Tibial nerve (tissue), 4 donors: ENCODE data around the gene LRRC73.

Source experiments
- EP300 ChIP-seq, 2 donors: sonication (generic); formaldehyde crosslinking; IDR thresholded peaks; one replicate each; pipeline ENCODE4 v1.6.1; 2017; ENCODE audit warnings: antibody characterized with exemption in 2 of 2, mild to moderate bottlenecking in 1 of 2
- TF ChIP-seq, protein P1 (sequence below), 5 experiments: fragments of 200-600 bp in 3 of 5; fragments of 450-650 bp in 2 of 5; sonication (generic) in 3 of 5; IDR thresholded peaks; one replicate each; pipeline ENCODE4 v1.5.1; 2016 to 2019; ENCODE audit warnings: antibody characterized with exemption in 5 of 5, mild to moderate bottlenecking in 3 of 5, moderate library complexity in 2 of 5

GRCh38 chr6:43547222-43547621, 37.1 kb upstream of the LRRC73 start:
- no peak for TF ChIP-seq EP300 (IDR thresholded peaks at IDR 0.05)
- TF ChIP-seq, protein P1, sequence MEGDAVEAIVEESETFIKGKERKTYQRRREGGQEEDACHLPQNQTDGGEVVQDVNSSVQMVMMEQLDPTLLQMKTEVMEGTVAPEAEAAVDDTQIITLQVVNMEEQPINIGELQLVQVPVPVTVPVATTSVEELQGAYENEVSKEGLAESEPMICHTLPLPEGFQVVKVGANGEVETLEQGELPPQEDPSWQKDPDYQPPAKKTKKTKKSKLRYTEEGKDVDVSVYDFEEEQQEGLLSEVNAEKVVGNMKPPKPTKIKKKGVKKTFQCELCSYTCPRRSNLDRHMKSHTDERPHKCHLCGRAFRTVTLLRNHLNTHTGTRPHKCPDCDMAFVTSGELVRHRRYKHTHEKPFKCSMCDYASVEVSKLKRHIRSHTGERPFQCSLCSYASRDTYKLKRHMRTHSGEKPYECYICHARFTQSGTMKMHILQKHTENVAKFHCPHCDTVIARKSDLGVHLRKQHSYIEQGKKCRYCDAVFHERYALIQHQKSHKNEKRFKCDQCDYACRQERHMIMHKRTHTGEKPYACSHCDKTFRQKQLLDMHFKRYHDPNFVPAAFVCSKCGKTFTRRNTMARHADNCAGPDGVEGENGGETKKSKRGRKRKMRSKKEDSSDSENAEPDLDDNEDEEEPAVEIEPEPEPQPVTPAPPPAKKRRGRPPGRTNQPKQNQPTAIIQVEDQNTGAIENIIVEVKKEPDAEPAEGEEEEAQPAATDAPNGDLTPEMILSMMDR (IDR thresholded peaks at IDR 0.05), result no peak
